ENCODE measurements around the gene ANO4.

- TF ChIP-seq CTCF (IDR thresholded peaks at IDR 0.05; ENCODE audit: insufficient read depth, low read length, poor library complexity, severe bottlenecking) (no peak), EZH2phosphoT487 (conservative IDR thresholded peaks at IDR 0.05; ENCODE audit: low read length) (no peak)
Observed at GRCh38 chr12:101019667-101020066, 225.1 kb downstream of the ANO4 start.

Data from SU-DHL-6 (cell line).